ENCODE data around the gene SNUPN.

DNA sequence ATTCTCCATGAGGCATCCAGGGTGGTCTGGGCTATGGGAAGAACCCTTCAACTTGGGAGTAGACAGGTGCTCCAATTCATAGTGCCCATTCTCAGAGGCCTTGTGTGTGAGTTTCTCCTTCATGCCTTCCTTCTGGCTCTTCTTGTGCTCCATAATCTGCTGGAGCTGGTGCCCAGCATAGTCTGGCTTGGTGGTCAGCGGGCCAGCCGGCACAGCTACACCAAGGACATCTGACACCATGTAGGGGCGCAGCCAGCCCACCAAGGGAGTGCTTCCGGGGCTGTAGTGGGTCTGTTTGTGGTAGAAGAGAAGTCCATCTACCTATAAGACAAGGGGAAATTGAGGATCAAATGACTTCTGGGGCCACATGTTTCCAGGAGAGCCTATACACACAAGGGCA is 27.2 kb downstream of the SNUPN start:
- TF ChIP-seq REST (IDR thresholded peaks at IDR 0.05; ENCODE audit: low read depth, low read length) (no peak), SUZ12 (IDR thresholded peaks at IDR 0.05; ENCODE audit: unreplicated experiment) (no peak), CEBPB (IDR thresholded peaks at IDR 0.05; ENCODE audit: borderline replicate concordance in 1 of 2, low read depth in 2 of 2, low read length in 2 of 2) (no peak), JUND (IDR thresholded peaks at IDR 0.05; ENCODE audit: low read depth, low read length) (no peak), YY1 (IDR thresholded peaks at IDR 0.05; ENCODE audit: low read depth, low read length) (no peak), RFX5 (IDR thresholded peaks at IDR 0.05; ENCODE audit: low read depth, low read length) (no peak), POLR2A (IDR thresholded peaks at IDR 0.05; ENCODE audit: low read depth, low read length) (no peak), EP300 (IDR thresholded peaks at IDR 0.05; ENCODE audit: borderline replicate concordance in 1 of 2, control insufficient read depth in 1 of 2, low read depth in 2 of 2, low read length in 2 of 2) (no peak), PML (IDR thresholded peaks at IDR 0.05; ENCODE audit: low read length) (no peak), CHD2 (IDR thresholded peaks at IDR 0.05; ENCODE audit: borderline replicate concordance, low read depth, low read length) (no peak), CHD4 (IDR thresholded peaks at IDR 0.05) (no peak), FOS (IDR thresholded peaks at IDR 0.05; ENCODE audit: borderline replicate concordance, extremely low read depth, insufficient read length) (no peak)
- TF ChIP-seq, protein P1, sequence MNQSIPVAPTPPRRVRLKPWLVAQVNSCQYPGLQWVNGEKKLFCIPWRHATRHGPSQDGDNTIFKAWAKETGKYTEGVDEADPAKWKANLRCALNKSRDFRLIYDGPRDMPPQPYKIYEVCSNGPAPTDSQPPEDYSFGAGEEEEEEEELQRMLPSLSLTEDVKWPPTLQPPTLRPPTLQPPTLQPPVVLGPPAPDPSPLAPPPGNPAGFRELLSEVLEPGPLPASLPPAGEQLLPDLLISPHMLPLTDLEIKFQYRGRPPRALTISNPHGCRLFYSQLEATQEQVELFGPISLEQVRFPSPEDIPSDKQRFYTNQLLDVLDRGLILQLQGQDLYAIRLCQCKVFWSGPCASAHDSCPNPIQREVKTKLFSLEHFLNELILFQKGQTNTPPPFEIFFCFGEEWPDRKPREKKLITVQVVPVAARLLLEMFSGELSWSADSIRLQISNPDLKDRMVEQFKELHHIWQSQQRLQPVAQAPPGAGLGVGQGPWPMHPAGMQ (IDR thresholded peaks at IDR 0.05; ENCODE audit: borderline replicate concordance), result no peak
